Liver (tissue), 9 donors: ENCODE data around the gene CHRNA7. TPM values are rescaled to one million over a fixed set of nuclear protein-coding genes. Genes with fewer than 3 reads are reported as not detected.

Experiments used
- DNase-seq: peaks from one replicate; pipeline ENCODE4 v3.0.0-alpha.2; 2017; ENCODE audit warnings: low spot score
- H3K27ac ChIP-seq, 2 donors: one replicate each; pipeline ENCODE4 v1.7.0; 2013; ENCODE audit warnings: inconsistent platforms in 2 of 2, low read length in 2 of 2, control low read depth in 1 of 2, low read depth in 1 of 2, mild to moderate bottlenecking in 1 of 2
- H3K27me3 ChIP-seq, 4 donors: one replicate each; pipeline versions ENCODE4 v1.6.1 to v1.7.0; 2013; ENCODE audit warnings: low read length in 3 of 4, inconsistent platforms in 1 of 4, mild to moderate bottlenecking in 1 of 4, moderate library complexity in 1 of 4; ENCODE audit not compliant: control insufficient read depth in 4 of 4, insufficient read depth in 4 of 4
- H3K36me3 ChIP-seq, 4 donors: one replicate each; pipeline versions ENCODE4 v1.6.1 to v1.7.0; 2013; ENCODE audit warnings: low read length in 3 of 4, mild to moderate bottlenecking in 3 of 4, low read depth in 1 of 4, moderate library complexity in 1 of 4; ENCODE audit not compliant: control insufficient read depth in 4 of 4, insufficient read depth in 3 of 4
- H3K4me1 ChIP-seq, 4 donors: one replicate each; pipeline versions ENCODE4 v1.6.1 to v1.7.0; 2013; ENCODE audit warnings: low read length in 3 of 4, mild to moderate bottlenecking in 3 of 4, moderate library complexity in 1 of 4; ENCODE audit not compliant: control insufficient read depth in 4 of 4, insufficient read depth in 4 of 4
- H3K4me3 ChIP-seq, 3 donors: one replicate each; pipeline versions ENCODE4 v1.6.1 to v1.7.0; 2013; ENCODE audit warnings: low read length in 3 of 3, control low read depth in 1 of 3, low read depth in 1 of 3, mild to moderate bottlenecking in 1 of 3
- H3K9ac ChIP-seq, 2 donors: one replicate each; pipeline ENCODE4 v1.7.0; 2013; ENCODE audit warnings: low read length in 2 of 2, mild to moderate bottlenecking in 2 of 2, moderate library complexity in 2 of 2, control low read depth in 1 of 2, low read depth in 1 of 2
- H3K9me3 ChIP-seq, 4 donors: one replicate each; pipeline versions ENCODE4 v1.6.1 to v1.7.0; 2013; ENCODE audit warnings: low read length in 3 of 4; ENCODE audit not compliant: control insufficient read depth in 4 of 4
- ATF3 ChIP-seq: IDR thresholded peaks from 2 replicates; pipeline ENCODE4 v1.6.1; 2016; ENCODE audit warnings: antibody characterized with exemption
- CTCF ChIP-seq: fragments of 150-350 bp; IDR thresholded peaks from 2 replicates; pipeline ENCODE4 v1.5.1; 2017; ENCODE audit warnings: improper control_type of control experiment, low read depth, low read length; ENCODE audit not compliant: missing input control
- EGR1 ChIP-seq, 2 donors: IDR thresholded peaks; 2 replicates each; pipeline ENCODE4 v1.6.1; 2016 to 2018; ENCODE audit warnings: antibody characterized with exemption in 2 of 2, low read depth in 2 of 2
- FOXA1 ChIP-seq: IDR thresholded peaks from 2 replicates; pipeline ENCODE4 v1.6.1; 2016; ENCODE audit warnings: antibody characterized with exemption
- GABPA ChIP-seq, 2 donors: IDR thresholded peaks in 1 of 2; conservative IDR thresholded peaks in 1 of 2; 2 replicates each; pipeline ENCODE4 v1.6.1; 2016; ENCODE audit warnings: antibody characterized with exemption in 2 of 2, mild to moderate bottlenecking in 1 of 2, moderate library complexity in 1 of 2
- HNF4A ChIP-seq, 2 donors: conservative IDR thresholded peaks; 2 replicates each; pipeline ENCODE4 v1.6.1; 2016; ENCODE audit warnings: antibody characterized with exemption in 2 of 2, mild to moderate bottlenecking in 2 of 2
- HNF4G ChIP-seq: IDR thresholded peaks from 2 replicates; pipeline ENCODE4 v1.6.1; 2016; ENCODE audit warnings: antibody characterized with exemption
- JUND ChIP-seq, 2 donors: IDR thresholded peaks; 2 replicates each; pipeline ENCODE4 v1.6.1; 2016; ENCODE audit warnings: antibody characterized with exemption in 2 of 2
- NR2F2 ChIP-seq: IDR thresholded peaks from 2 replicates; pipeline ENCODE4 v1.6.1; 2016; ENCODE audit warnings: antibody characterized with exemption
- RAD21 ChIP-seq, 2 donors: IDR thresholded peaks; 2 replicates each; pipeline ENCODE4 v1.6.1; 2016; ENCODE audit warnings: antibody characterized with exemption in 2 of 2, mild to moderate bottlenecking in 2 of 2
- REST ChIP-seq: IDR thresholded peaks from 2 replicates; pipeline ENCODE4 v1.6.1; 2016; ENCODE audit warnings: antibody characterized with exemption, mild to moderate bottlenecking
- RXRA ChIP-seq, 2 donors: IDR thresholded peaks; 2 replicates each; pipeline ENCODE4 v1.6.1; 2017 to 2018; ENCODE audit warnings: antibody characterized with exemption in 2 of 2, mild to moderate bottlenecking in 1 of 2
- TAF1 ChIP-seq: conservative IDR thresholded peaks from 2 replicates; pipeline ENCODE4 v1.6.1; 2016; ENCODE audit warnings: antibody characterized with exemption, mild to moderate bottlenecking
- ZBTB33 ChIP-seq: IDR thresholded peaks from 2 replicates; pipeline ENCODE4 v1.6.1; 2016; ENCODE audit warnings: antibody characterized with exemption
- WGBS: extraction: QIAGEN DNeasy Blood & Tissue Kit; methylation state at CpG from one replicate; pipeline ENCODE4 v1.1.7; 2013; 5-methylcytosine and 5-hydroxymethylcytosine counted together
- polyA plus RNA-seq, 2 donors: library from polyadenylated mRNA; stranded (reverse) in 1 of 2; unstranded in 1 of 2; fragments of 200-250 nt in 1 of 2; fragments of >200 nt in 1 of 2; fragmentation: Nextera tagmentation in 1 of 2; extraction: Ambion mirVana in 1 of 2; gene quantifications; one replicate each; pipeline versions ENCODE4 v1.2.1 to v1.2.3, GENCODE V29; 2013 to 2015
- total RNA-seq, 2 donors: library from RNA; depleted of rRNA; stranded (reverse); fragments of >200 nt; gene quantifications; one replicate each; pipeline ENCODE4 v1.2.3, GENCODE V29; 2014
- donor health status: healthy.
- donor health status: healthy.
- donor health status: healthy.
- donor health status: healthy.
- donor health status: healthy.

Gene CHRNA7
- total and polyA plus RNA-seq, 4 donors: 0.06 to 0.21 (median 0.08) TPM; not detected in 1

- Histone ChIP-seq H3K27ac (no peak overlapping the region), H3K4me3 (no peak overlapping the region), H3K27me3 (no peaks in the 10 kb centered on the region), H3K9ac (no peak overlapping the region), H3K36me3 (no peaks in the 10 kb centered on the region), H3K4me1 (no peaks in the 10 kb centered on the region), H3K9me3 (no peaks in the 10 kb centered on the region)
- no peak for TF ChIP-seq RAD21 (IDR thresholded peaks at IDR 0.05)
- DNase-seq: no peak
- WGBS: 66% methylated on average over 7 of the region's 7 CpGs
Measured at GRCh38 chr15:32041294-32041693, 11.0 kb downstream of the CHRNA7 start.

- no peak for TF ChIP-seq JUND (IDR thresholded peaks at IDR 0.05)
- TF ChIP-seq TAF1: no peak
- no peak for TF ChIP-seq CTCF
- no peak for TF ChIP-seq GABPA (IDR thresholded peaks at IDR 0.05 in 1 of 2, conservative IDR thresholded peaks at IDR 0.05 in 1 of 2)
- no peak for TF ChIP-seq REST
- no peak for TF ChIP-seq ZBTB33
- TF ChIP-seq HNF4G: no peak
- TF ChIP-seq RAD21 (IDR thresholded peaks at IDR 0.05): no peak
- TF ChIP-seq EGR1 (IDR thresholded peaks at IDR 0.05; ENCODE audit: low read depth in 2 of 2): no peak
- no peak for TF ChIP-seq HNF4A (conservative IDR thresholded peaks at IDR 0.05)
- no peak for TF ChIP-seq NR2F2
- no peak for TF ChIP-seq ATF3
- no peak for TF ChIP-seq RXRA (IDR thresholded peaks at IDR 0.05)
- TF ChIP-seq FOXA1: no peak
- Histone ChIP-seq H3K27me3 (no peaks in the 10 kb centered on the region), H3K36me3 (no peaks in the 10 kb centered on the region), H3K4me1 (no peaks in the 10 kb centered on the region), H3K27ac (no peak overlapping the region), H3K9ac (no peak overlapping the region), H3K4me3 (no peak overlapping the region), H3K9me3 (no peaks in the 10 kb centered on the region)
- DNase-seq: no peak
- 43% methylated on average over 1 of the region's 1 CpG for WGBS
Measured at GRCh38 chr15:32042269-32042972, 12.1 kb downstream of the CHRNA7 start.
